ENCODE results near the gene RPP30.

RPP30 gene

GRCh38 chr10:90871766-90872647 is at the start of gene RPP30:
Gene RPP30 (plus strand): TSS chr10:90871974. CDS start chr10:90871987, 13 bp downstream.
- DNase-seq (ENCODE audit: low read depth): peak; percentile 45
- TF ChIP-seq CTCF (IDR thresholded peaks at IDR 0.05; ENCODE audit: low read depth, low read length, missing control alignments): no peak
- peak within 1 kb of the TSS; percentile 88 for H3K4me3 ChIP-seq (ENCODE audit: low read depth, low read length)

DNA sequence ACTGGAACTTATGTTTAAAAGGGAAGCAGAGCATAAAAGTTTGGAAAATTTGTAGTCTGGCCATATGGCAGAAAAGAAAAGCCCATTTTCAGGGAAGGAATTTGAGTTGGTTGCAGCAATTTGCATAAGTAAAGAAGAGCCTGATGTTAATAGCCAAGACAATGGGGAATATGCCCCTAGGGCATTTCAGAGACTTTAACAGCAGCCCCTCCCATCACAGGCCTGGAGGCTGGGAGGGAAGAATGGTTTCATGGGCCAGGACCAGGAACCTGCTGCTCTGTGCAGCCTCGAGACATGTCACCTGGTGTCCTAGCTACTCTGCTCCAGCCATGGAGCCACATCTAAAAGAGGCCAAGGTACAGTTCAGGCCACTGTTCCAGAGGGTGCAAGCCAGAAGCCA is 49.3 kb upstream of the RPP30 start:
- TF ChIP-seq CTCF (IDR thresholded peaks at IDR 0.05; ENCODE audit: low read depth, low read length, missing control alignments): no peak
- no peak for DNase-seq (ENCODE audit: low read depth)
- no peak overlapping the region for H3K4me3 ChIP-seq (ENCODE audit: low read depth, low read length)

DNA sequence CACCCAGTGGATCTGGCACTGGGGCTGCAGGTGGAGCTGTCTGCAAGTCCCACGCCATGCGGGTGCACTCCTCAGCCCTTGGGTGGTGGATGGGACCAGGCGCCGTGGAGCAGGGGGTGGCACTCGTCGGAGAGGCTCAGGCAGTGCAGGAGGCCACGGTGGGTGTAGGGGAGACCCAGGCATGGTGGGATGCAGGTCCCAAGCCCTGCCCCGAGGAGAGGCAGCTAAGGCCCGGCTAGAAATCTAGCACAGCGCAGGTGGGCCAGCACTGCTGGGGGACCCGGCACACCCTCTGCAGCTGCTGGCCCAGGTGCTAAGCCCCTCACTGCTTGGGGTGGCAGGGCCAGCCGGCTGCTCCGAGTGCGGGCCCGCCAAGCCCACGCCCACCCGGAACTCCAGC is 39.7 kb upstream of the RPP30 start:
- H3K4me3 ChIP-seq (ENCODE audit: low read depth, low read length): no peak overlapping the region
- TF ChIP-seq CTCF (IDR thresholded peaks at IDR 0.05; ENCODE audit: low read depth, low read length, missing control alignments): no peak
- no peak for DNase-seq (ENCODE audit: low read depth)

DNA sequence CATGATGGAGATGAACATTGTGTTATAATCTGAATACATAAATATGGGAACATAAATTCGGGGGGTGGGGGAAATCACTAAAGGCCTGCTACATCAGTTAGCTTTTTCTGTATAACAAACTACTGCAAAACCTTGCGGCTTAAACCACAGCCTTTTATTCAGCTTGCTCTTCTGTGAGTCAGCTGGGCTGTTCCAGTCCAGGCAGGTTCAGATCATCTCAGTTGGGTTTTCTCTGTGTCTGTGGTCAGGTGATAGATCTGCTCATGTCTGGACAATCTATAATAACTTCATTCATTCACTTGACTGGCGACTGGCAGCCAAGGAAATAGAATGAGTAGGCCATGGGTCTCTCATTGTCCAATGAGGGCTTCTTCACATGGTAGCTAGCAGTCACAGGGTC is 37.4 kb upstream of the RPP30 start:
- no peak overlapping the region for H3K4me3 ChIP-seq (ENCODE audit: low read depth, low read length)
- no peak for TF ChIP-seq CTCF (IDR thresholded peaks at IDR 0.05; ENCODE audit: low read depth, low read length, missing control alignments)
- no peak for DNase-seq (ENCODE audit: low read depth)

- no peak for DNase-seq (ENCODE audit: low read depth)
- TF ChIP-seq CTCF (IDR thresholded peaks at IDR 0.05; ENCODE audit: low read depth, low read length, missing control alignments): no peak
- no peak overlapping the region for H3K4me3 ChIP-seq (ENCODE audit: low read depth, low read length)
Measured at GRCh38 chr10:90837486-90837885, 34.3 kb upstream of the RPP30 start.

- H3K4me3 ChIP-seq (ENCODE audit: low read depth, low read length): no peak overlapping the region
- DNase-seq (ENCODE audit: low read depth): no peak
- no peak for TF ChIP-seq CTCF (IDR thresholded peaks at IDR 0.05; ENCODE audit: low read depth, low read length, missing control alignments)
Measured at GRCh38 chr10:90842725-90843124, 29.0 kb upstream of the RPP30 start.

DNA sequence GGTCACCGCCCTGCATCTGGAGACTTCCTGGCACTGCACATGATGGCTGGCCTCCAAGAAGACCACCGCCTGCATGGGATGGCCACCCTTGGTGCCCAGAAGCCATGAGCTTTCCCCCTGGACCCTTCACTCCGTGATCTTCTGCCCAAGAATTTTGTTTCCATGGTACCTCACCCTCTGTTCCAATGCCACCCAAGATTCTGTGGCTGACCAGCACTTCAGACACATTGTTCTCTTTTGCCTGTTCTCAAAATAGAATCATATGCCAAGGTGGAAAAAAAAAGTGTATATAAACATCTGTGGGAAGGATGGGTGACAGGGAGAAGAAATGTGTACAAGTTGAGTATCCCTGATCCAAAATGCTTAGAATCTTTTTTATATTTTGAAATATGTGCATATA is 26.0 kb upstream of the RPP30 start:
- TF ChIP-seq CTCF (IDR thresholded peaks at IDR 0.05; ENCODE audit: low read depth, low read length, missing control alignments): no peak
- DNase-seq (ENCODE audit: low read depth): no peak
- H3K4me3 ChIP-seq (ENCODE audit: low read depth, low read length): no peak overlapping the region
